Vagina (tissue), 2 donors: ENCODE data around the gene ACSS3.

ENCODE experiments used
- CTCF ChIP-seq, 3 experiments: fragments of 450-650 bp in 2 of 3; fragments of 200-600 bp in 1 of 3; sonication (generic) in 1 of 3; IDR thresholded peaks; one replicate each; pipeline ENCODE4 v1.5.1; 2017 to 2019; ENCODE audit warnings: antibody characterized with exemption in 3 of 3, mild to moderate bottlenecking in 2 of 3, moderate library complexity in 2 of 3
- POLR2A ChIP-seq, 2 donors: fragments of 450-650 bp; IDR thresholded peaks; one replicate each; pipeline ENCODE4 v1.6.1; 2017; ENCODE audit warnings: antibody characterized with exemption in 2 of 2, mild to moderate bottlenecking in 2 of 2, moderate library complexity in 2 of 2
- POLR2AphosphoS5 ChIP-seq, 2 donors: sonication (generic); formaldehyde crosslinking; IDR thresholded peaks; one replicate each; pipeline ENCODE4 v1.9.0; 2017; ENCODE audit warnings: antibody characterized with exemption in 2 of 2, mild to moderate bottlenecking in 2 of 2, low read depth in 1 of 2; ENCODE audit not compliant: insufficient read depth in 1 of 2

GRCh38 chr12:81252228-81252627 lies 174.3 kb downstream of the ACSS3 start:
- TF ChIP-seq POLR2A (IDR thresholded peaks at IDR 0.05) (no peak), CTCF (IDR thresholded peaks at IDR 0.05) (no peak), POLR2AphosphoS5 (IDR thresholded peaks at IDR 0.05; ENCODE audit: insufficient read depth in 1 of 2, low read depth in 1 of 2) (no peak)
